Breast epithelium (tissue), 4 donors: Measurements from ENCODE around the gene FAM114A1. TPM values are rescaled to one million over a fixed set of nuclear protein-coding genes. Genes with fewer than 3 reads are reported as not detected.

Source experiments
- DNase-seq, 2 donors: peaks; one replicate each; pipeline ENCODE4 v3.0.0-alpha.2; 2019; ENCODE audit warnings: low spot score in 2 of 2
- H3K27ac ChIP-seq, 2 donors: fragments of 200-600 bp; sonication (generic) in 1 of 2; one replicate each; pipeline ENCODE4 v1.5.1; 2016 to 2019; ENCODE audit warnings: mild to moderate bottlenecking in 1 of 2
- H3K27me3 ChIP-seq, 2 donors: fragments of 200-600 bp; sonication (generic) in 1 of 2; one replicate each; pipeline versions ENCODE4 v1.5.1 to v1.6.0; 2017 to 2019; ENCODE audit warnings: control low read depth in 1 of 2, mild to moderate bottlenecking in 1 of 2
- H3K36me3 ChIP-seq: fragments of 200-600 bp; one replicate; pipeline ENCODE4 v1.5.1; 2019
- H3K4me1 ChIP-seq, 2 donors: fragments of 200-600 bp; sonication (generic); one replicate each; pipeline ENCODE4 v1.5.1; 2016 to 2019; ENCODE audit warnings: control low read depth in 1 of 2
- H3K4me3 ChIP-seq, 3 donors: fragments of 200-600 bp; sonication (generic); 1 replicate in 2 of 3; 2 replicates in 1 of 3; pipeline ENCODE4 v1.5.1; 2016 to 2019; ENCODE audit warnings: mild to moderate bottlenecking in 3 of 3, moderate library complexity in 2 of 3
- H3K9me3 ChIP-seq, 2 donors: fragments of 200-600 bp; sonication (generic) in 1 of 2; one replicate each; pipeline ENCODE4 v1.5.1; 2016 to 2019; ENCODE audit warnings: control low read depth in 1 of 2
- CTCF ChIP-seq, 3 donors: fragments of 450-650 bp; IDR thresholded peaks; one replicate each; pipeline ENCODE4 v1.5.1; 2016 to 2017; ENCODE audit warnings: antibody characterized with exemption in 3 of 3, mild to moderate bottlenecking in 3 of 3, moderate library complexity in 3 of 3
- POLR2A ChIP-seq: fragments of 450-650 bp; IDR thresholded peaks from one replicate; pipeline ENCODE4 v1.6.1; 2016; ENCODE audit warnings: antibody characterized with exemption, mild to moderate bottlenecking, moderate library complexity
- POLR2AphosphoS5 ChIP-seq, 3 donors: sonication (generic); formaldehyde crosslinking; IDR thresholded peaks; one replicate each; pipeline ENCODE4 v1.6.1; 2017; ENCODE audit warnings: antibody characterized with exemption in 3 of 3
- intact Hi-C: fragments of 100-400 bp; cut with DNase I; formaldehyde crosslinking; loops from one replicate; pipeline ENCODE4 v1.15.1; 2023; ENCODE audit warnings: low total_unique reads
- total RNA-seq, 3 donors: library from RNA; depleted of rRNA; stranded (reverse); fragments of >200 nt; gene quantifications; one replicate each; pipeline ENCODE4 v1.1.0, GENCODE V29; 2016

The FAM114A1 gene
- 100 to 1,000 TPM in 1 of 3 donors, 10 to 100 TPM in 2; 74.6 to 109 (median 85.9) TPM for total RNA-seq

GRCh38 chr4:38867478-38868058 is at the start of gene FAM114A1:
Gene FAM114A1 (plus strand): TSS chr4:38867806. CDS start chr4:38878079, 10,273 bp downstream.
- intact Hi-C loops: no loop called here
- peak; percentile 51 to 60 for DNase-seq
- peak within 1 kb of the TSS; percentile 75 to 95 (median 93) for H3K4me3 ChIP-seq
- no peaks in the 10 kb centered on the region for H3K36me3 ChIP-seq
- H3K4me1 ChIP-seq: no peaks in the 10 kb centered on the region
- no peaks in the 10 kb centered on the region for H3K27me3 ChIP-seq
- H3K27ac ChIP-seq: peak within 1 kb of the TSS; percentile 95 to 99
- no peaks in the 10 kb centered on the region for H3K9me3 ChIP-seq
- peak in 1 of 3 donors; percentile 43 for TF ChIP-seq POLR2AphosphoS5 (IDR thresholded peaks at IDR 0.05)
- no peak for TF ChIP-seq POLR2A

- Histone ChIP-seq H3K9me3 (peaks cover 0 to 8% of the 10 kb centered on the region in 2 donors), H3K36me3 (no peaks in the 10 kb centered on the region), H3K4me3 (no peak overlapping the region), H3K4me1 (no peaks in the 10 kb centered on the region), H3K27me3 (no peaks in the 10 kb centered on the region), H3K27ac (peak overlapping the region; percentile 79)
- TF ChIP-seq CTCF (IDR thresholded peaks at IDR 0.05) (no peak), POLR2AphosphoS5 (IDR thresholded peaks at IDR 0.05) (peak in 1 of 3 donors; percentile 58), POLR2A (no peak)
- DNase-seq: peak; percentile 56 to 80
- intact Hi-C loops: no loop called here
Observed at GRCh38 chr4:38818441-38818976, 49.1 kb upstream of the FAM114A1 start.

GRCh38 chr4:38819569-38819968 is 48.0 kb upstream of the FAM114A1 start:
- Histone ChIP-seq H3K36me3 (no peaks in the 10 kb centered on the region), H3K4me3 (no peak overlapping the region), H3K9me3 (peaks cover 0 to 8% of the 10 kb centered on the region in 2 donors), H3K27me3 (no peaks in the 10 kb centered on the region), H3K4me1 (no peaks in the 10 kb centered on the region), H3K27ac (peak overlapping the region; percentile 79)
- intact Hi-C loops: no loop called here
- TF ChIP-seq POLR2A: no peak
- no peak for TF ChIP-seq CTCF (IDR thresholded peaks at IDR 0.05)
- no peak for TF ChIP-seq POLR2AphosphoS5 (IDR thresholded peaks at IDR 0.05)
- DNase-seq: no peak

- intact Hi-C loops: loop anchor here (5.0 kb wide), 1 partner anchor 433 kb away; no protein-coding TSS in a partner anchor
Observed at GRCh38 chr4:38820329-38821061, 47.1 kb upstream of the FAM114A1 start.

GRCh38 chr4:38821739-38822138 is 45.9 kb upstream of the FAM114A1 start:
- DNase-seq: no peak
- TF ChIP-seq CTCF (IDR thresholded peaks at IDR 0.05) (no peak), POLR2AphosphoS5 (IDR thresholded peaks at IDR 0.05) (no peak), POLR2A (no peak)
- Histone ChIP-seq H3K4me1 (no peaks in the 10 kb centered on the region), H3K27me3 (no peaks in the 10 kb centered on the region), H3K4me3 (no peak overlapping the region), H3K36me3 (no peaks in the 10 kb centered on the region), H3K27ac (no peak overlapping the region), H3K9me3 (no peaks in the 10 kb centered on the region)
- intact Hi-C loops: loop anchor here (5.0 kb wide), 1 partner anchor 434 kb away; no protein-coding TSS in a partner anchor

More at GRCh38 chr4:38820329-38821061, 47.1 kb upstream of the FAM114A1 start:
- H3K9me3 ChIP-seq: no peaks in the 10 kb centered on the region
- no peaks in the 10 kb centered on the region for H3K36me3 ChIP-seq
- no peak overlapping the region for H3K4me3 ChIP-seq
- DNase-seq: no peak
- TF ChIP-seq POLR2AphosphoS5 (IDR thresholded peaks at IDR 0.05): no peak
- TF ChIP-seq CTCF (IDR thresholded peaks at IDR 0.05): no peak
- TF ChIP-seq POLR2A: no peak
- H3K4me1 ChIP-seq: no peaks in the 10 kb centered on the region
- peak overlapping the region; percentile 15 to 79 for H3K27ac ChIP-seq
- no peaks in the 10 kb centered on the region for H3K27me3 ChIP-seq
